ENCODE data around the gene EIF3D.

EIF3D gene

GRCh38 chr22:36528795-36529751 lies at the start of gene EIF3D:
Gene EIF3D, minus strand, starts transcription at chr22:36529166. Its CDS starts 3,045 bp downstream, at chr22:36526121.
- Histone ChIP-seq H3K79me2 (ENCODE audit: control insufficient read depth, insufficient read depth, low read length, unreplicated experiment) (peaks cover 26% of the 10 kb centered on the region), H3K36me3 (ENCODE audit: insufficient read depth, low read length) (peaks cover 12% of the 10 kb centered on the region; the same call in 1 of the 2 replicates), H3K27me3 (ENCODE audit: insufficient read depth, low read length) (no peaks in the 10 kb centered on the region), H3K4me3 (ENCODE audit: low read depth, low read length) (peak within 1 kb of the TSS; percentile 99), H2AFZ (ENCODE audit: low read length, unreplicated experiment) (peak within 1 kb of the TSS; percentile 86), H3K4me1 (ENCODE audit: control insufficient read depth, insufficient read depth, low read length, unreplicated experiment) (peaks cover 4% of the 10 kb centered on the region), H3K27ac (ENCODE audit: low read depth, low read length) (peak within 1 kb of the TSS; percentile 81)

- H3K79me2 ChIP-seq (ENCODE audit: control insufficient read depth, insufficient read depth, low read length, unreplicated experiment) = no peaks in the 10 kb centered on the region
- no peak overlapping the region for H2AFZ ChIP-seq (ENCODE audit: low read length, unreplicated experiment)
- H3K4me3 ChIP-seq (ENCODE audit: low read depth, low read length) = no peak overlapping the region
- H3K27ac ChIP-seq (ENCODE audit: low read depth, low read length) = no peak overlapping the region
- no peaks in the 10 kb centered on the region for H3K27me3 ChIP-seq (ENCODE audit: insufficient read depth, low read length)
- no peaks in the 10 kb centered on the region for H3K4me1 ChIP-seq (ENCODE audit: control insufficient read depth, insufficient read depth, low read length, unreplicated experiment)
- no peaks in the 10 kb centered on the region for H3K36me3 ChIP-seq (ENCODE audit: insufficient read depth, low read length)
Measured at GRCh38 chr22:36578619-36579018, 49.7 kb upstream of the EIF3D start.

- no peak overlapping the region for H3K4me3 ChIP-seq (ENCODE audit: low read depth, low read length)
- no peak overlapping the region for H3K27ac ChIP-seq (ENCODE audit: low read depth, low read length)
- no peaks in the 10 kb centered on the region for H3K4me1 ChIP-seq (ENCODE audit: control insufficient read depth, insufficient read depth, low read length, unreplicated experiment)
- H2AFZ ChIP-seq (ENCODE audit: low read length, unreplicated experiment) = no peak overlapping the region
- no peaks in the 10 kb centered on the region for H3K27me3 ChIP-seq (ENCODE audit: insufficient read depth, low read length)
- H3K79me2 ChIP-seq (ENCODE audit: control insufficient read depth, insufficient read depth, low read length, unreplicated experiment) = no peaks in the 10 kb centered on the region
- H3K36me3 ChIP-seq (ENCODE audit: insufficient read depth, low read length) = no peaks in the 10 kb centered on the region
Measured at GRCh38 chr22:36577019-36577418, 48.1 kb upstream of the EIF3D start.

- H3K27ac ChIP-seq (ENCODE audit: low read depth, low read length) = no peak overlapping the region
- no peaks in the 10 kb centered on the region for H3K36me3 ChIP-seq (ENCODE audit: insufficient read depth, low read length)
- H3K4me1 ChIP-seq (ENCODE audit: control insufficient read depth, insufficient read depth, low read length, unreplicated experiment) = no peaks in the 10 kb centered on the region
- no peak overlapping the region for H3K4me3 ChIP-seq (ENCODE audit: low read depth, low read length)
- no peak overlapping the region for H2AFZ ChIP-seq (ENCODE audit: low read length, unreplicated experiment)
- H3K27me3 ChIP-seq (ENCODE audit: insufficient read depth, low read length) = no peaks in the 10 kb centered on the region
- no peaks in the 10 kb centered on the region for H3K79me2 ChIP-seq (ENCODE audit: control insufficient read depth, insufficient read depth, low read length, unreplicated experiment)
Measured at GRCh38 chr22:36574728-36575127, 45.8 kb upstream of the EIF3D start.

- Histone ChIP-seq H3K79me2 (ENCODE audit: control insufficient read depth, insufficient read depth, low read length, unreplicated experiment) (no peaks in the 10 kb centered on the region), H2AFZ (ENCODE audit: low read length, unreplicated experiment) (no peak overlapping the region), H3K36me3 (ENCODE audit: insufficient read depth, low read length) (no peaks in the 10 kb centered on the region), H3K27ac (ENCODE audit: low read depth, low read length) (no peak overlapping the region), H3K4me3 (ENCODE audit: low read depth, low read length) (no peak overlapping the region), H3K27me3 (ENCODE audit: insufficient read depth, low read length) (no peaks in the 10 kb centered on the region), H3K4me1 (ENCODE audit: control insufficient read depth, insufficient read depth, low read length, unreplicated experiment) (no peaks in the 10 kb centered on the region)
Measured at GRCh38 chr22:36573815-36574363, 44.9 kb upstream of the EIF3D start.

GRCh38 chr22:36571991-36572390 lies 43.0 kb upstream of the EIF3D start:
- H3K27ac ChIP-seq (ENCODE audit: low read depth, low read length) = no peak overlapping the region
- no peaks in the 10 kb centered on the region for H3K36me3 ChIP-seq (ENCODE audit: insufficient read depth, low read length)
- no peak overlapping the region for H3K4me3 ChIP-seq (ENCODE audit: low read depth, low read length)
- H3K4me1 ChIP-seq (ENCODE audit: control insufficient read depth, insufficient read depth, low read length, unreplicated experiment) = no peaks in the 10 kb centered on the region
- no peak overlapping the region for H2AFZ ChIP-seq (ENCODE audit: low read length, unreplicated experiment)
- H3K79me2 ChIP-seq (ENCODE audit: control insufficient read depth, insufficient read depth, low read length, unreplicated experiment) = no peaks in the 10 kb centered on the region
- H3K27me3 ChIP-seq (ENCODE audit: insufficient read depth, low read length) = no peaks in the 10 kb centered on the region

- H3K79me2 ChIP-seq (ENCODE audit: control insufficient read depth, insufficient read depth, low read length, unreplicated experiment) = no peaks in the 10 kb centered on the region
- H3K4me3 ChIP-seq (ENCODE audit: low read depth, low read length) = no peak overlapping the region
- no peak overlapping the region for H2AFZ ChIP-seq (ENCODE audit: low read length, unreplicated experiment)
- H3K27ac ChIP-seq (ENCODE audit: low read depth, low read length) = no peak overlapping the region
- no peaks in the 10 kb centered on the region for H3K4me1 ChIP-seq (ENCODE audit: control insufficient read depth, insufficient read depth, low read length, unreplicated experiment)
- no peaks in the 10 kb centered on the region for H3K36me3 ChIP-seq (ENCODE audit: insufficient read depth, low read length)
- H3K27me3 ChIP-seq (ENCODE audit: insufficient read depth, low read length) = no peaks in the 10 kb centered on the region
Measured at GRCh38 chr22:36569999-36570398, 41.0 kb upstream of the EIF3D start.

GRCh38 chr22:36568846-36569245 lies 39.9 kb upstream of the EIF3D start:
- Histone ChIP-seq H3K4me1 (ENCODE audit: control insufficient read depth, insufficient read depth, low read length, unreplicated experiment) (no peaks in the 10 kb centered on the region), H3K36me3 (ENCODE audit: insufficient read depth, low read length) (no peaks in the 10 kb centered on the region), H3K79me2 (ENCODE audit: control insufficient read depth, insufficient read depth, low read length, unreplicated experiment) (no peaks in the 10 kb centered on the region), H3K4me3 (ENCODE audit: low read depth, low read length) (no peak overlapping the region), H3K27me3 (ENCODE audit: insufficient read depth, low read length) (no peaks in the 10 kb centered on the region), H2AFZ (ENCODE audit: low read length, unreplicated experiment) (no peak overlapping the region), H3K27ac (ENCODE audit: low read depth, low read length) (no peak overlapping the region)

GRCh38 chr22:36566720-36567119 lies 37.8 kb upstream of the EIF3D start:
- Histone ChIP-seq H3K27me3 (ENCODE audit: insufficient read depth, low read length) (no peaks in the 10 kb centered on the region), H3K79me2 (ENCODE audit: control insufficient read depth, insufficient read depth, low read length, unreplicated experiment) (no peaks in the 10 kb centered on the region), H3K4me3 (ENCODE audit: low read depth, low read length) (no peak overlapping the region), H2AFZ (ENCODE audit: low read length, unreplicated experiment) (no peak overlapping the region), H3K27ac (ENCODE audit: low read depth, low read length) (no peak overlapping the region), H3K4me1 (ENCODE audit: control insufficient read depth, insufficient read depth, low read length, unreplicated experiment) (peaks cover 11% of the 10 kb centered on the region), H3K36me3 (ENCODE audit: insufficient read depth, low read length) (no peaks in the 10 kb centered on the region)

GRCh38 chr22:36565686-36566085 lies 36.7 kb upstream of the EIF3D start:
- Histone ChIP-seq H2AFZ (ENCODE audit: low read length, unreplicated experiment) (no peak overlapping the region), H3K27me3 (ENCODE audit: insufficient read depth, low read length) (no peaks in the 10 kb centered on the region), H3K27ac (ENCODE audit: low read depth, low read length) (no peak overlapping the region), H3K4me3 (ENCODE audit: low read depth, low read length) (no peak overlapping the region), H3K79me2 (ENCODE audit: control insufficient read depth, insufficient read depth, low read length, unreplicated experiment) (no peaks in the 10 kb centered on the region), H3K36me3 (ENCODE audit: insufficient read depth, low read length) (no peaks in the 10 kb centered on the region), H3K4me1 (ENCODE audit: control insufficient read depth, insufficient read depth, low read length, unreplicated experiment) (peaks cover 11% of the 10 kb centered on the region)

- no peak overlapping the region for H3K27ac ChIP-seq (ENCODE audit: low read depth, low read length)
- no peaks in the 10 kb centered on the region for H3K79me2 ChIP-seq (ENCODE audit: control insufficient read depth, insufficient read depth, low read length, unreplicated experiment)
- no peaks in the 10 kb centered on the region for H3K36me3 ChIP-seq (ENCODE audit: insufficient read depth, low read length)
- H2AFZ ChIP-seq (ENCODE audit: low read length, unreplicated experiment) = no peak overlapping the region
- H3K27me3 ChIP-seq (ENCODE audit: insufficient read depth, low read length) = no peaks in the 10 kb centered on the region
- H3K4me1 ChIP-seq (ENCODE audit: control insufficient read depth, insufficient read depth, low read length, unreplicated experiment) = peaks cover 11% of the 10 kb centered on the region
- H3K4me3 ChIP-seq (ENCODE audit: low read depth, low read length) = no peak overlapping the region
Measured at GRCh38 chr22:36565159-36565507, 36.2 kb upstream of the EIF3D start.
